C4-2B (cell line): Measurements from ENCODE around the gene CHST9.

Experiments
- CTCF ChIP-seq: fragments of 450-650 bp; conservative IDR thresholded peaks from 2 replicates; pipeline ENCODE4 v1.5.1; 2017; ENCODE audit warnings: mild to moderate bottlenecking
- ZFX ChIP-seq: fragments of 450-650 bp; IDR thresholded peaks from 2 replicates; pipeline ENCODE4 v1.6.1; 2017

DNA sequence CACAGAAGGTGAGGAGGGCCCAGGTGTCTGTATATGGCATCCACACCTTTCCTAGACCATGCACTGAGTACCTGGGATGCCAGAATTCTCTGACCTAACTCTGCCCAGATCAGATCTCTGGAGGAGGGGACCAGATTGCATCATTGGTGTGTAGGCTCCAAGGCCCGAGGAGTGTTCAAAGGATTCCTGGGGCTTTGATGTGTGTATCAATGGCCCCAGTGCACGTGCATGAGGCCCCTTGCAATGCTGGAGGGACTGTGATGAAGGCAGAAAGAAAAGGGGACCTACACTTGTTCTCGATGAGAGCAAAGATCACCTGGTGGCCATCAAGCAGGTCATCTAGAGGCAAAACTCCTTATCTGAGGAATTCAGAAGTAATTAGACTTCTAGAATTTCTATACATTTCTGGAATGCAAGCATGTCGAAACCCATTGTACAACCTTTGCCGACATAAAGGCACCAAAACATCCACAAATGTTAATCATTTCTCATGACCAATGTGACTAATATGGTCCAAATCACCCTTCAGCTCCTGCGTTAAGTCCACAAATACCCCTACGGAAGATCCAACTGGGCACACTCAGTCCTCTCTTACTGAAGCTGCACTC, 123.5 kb downstream of the CHST9 start:
- TF ChIP-seq CTCF (no peak), ZFX (no peak)
